ENCODE measurements around the gene RHBDL1.

DNA sequence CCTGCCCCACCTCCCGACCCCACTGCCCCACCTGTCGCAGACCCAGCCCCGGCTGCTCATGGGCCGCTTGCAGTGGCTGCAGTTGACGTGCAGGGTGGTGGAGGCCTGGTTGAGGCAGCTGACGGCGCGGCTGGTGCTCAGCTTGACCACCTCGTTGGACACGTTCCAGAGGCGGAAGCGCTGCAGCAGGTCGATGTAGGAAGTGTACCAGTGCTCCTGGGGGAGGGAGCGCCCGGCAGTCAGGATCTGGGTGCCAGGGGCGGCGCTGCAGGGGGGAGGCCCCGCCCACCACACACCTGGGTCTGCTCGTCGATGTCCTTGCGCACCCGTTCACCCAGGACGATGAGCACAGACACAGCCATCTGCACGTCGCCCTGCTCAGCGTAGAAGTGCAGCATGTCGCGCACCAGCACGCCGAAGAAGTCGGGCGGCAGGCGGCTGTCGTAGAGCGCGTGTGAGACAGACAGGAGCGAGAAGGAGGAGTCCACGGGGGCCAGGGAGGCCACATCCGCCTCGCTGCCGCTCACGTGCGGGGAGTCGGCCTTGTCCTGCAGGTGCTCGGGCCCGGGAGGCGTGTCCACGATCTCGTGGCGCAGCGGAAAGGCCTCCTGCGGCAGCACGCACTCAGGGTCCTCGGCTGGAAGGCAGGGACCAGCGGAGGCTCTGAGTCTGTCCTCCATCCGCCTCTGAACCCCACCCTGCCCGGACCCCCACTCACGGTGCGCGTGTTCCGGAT lies 9.7 kb downstream of the RHBDL1 start:
- TF ChIP-seq, protein P1, sequence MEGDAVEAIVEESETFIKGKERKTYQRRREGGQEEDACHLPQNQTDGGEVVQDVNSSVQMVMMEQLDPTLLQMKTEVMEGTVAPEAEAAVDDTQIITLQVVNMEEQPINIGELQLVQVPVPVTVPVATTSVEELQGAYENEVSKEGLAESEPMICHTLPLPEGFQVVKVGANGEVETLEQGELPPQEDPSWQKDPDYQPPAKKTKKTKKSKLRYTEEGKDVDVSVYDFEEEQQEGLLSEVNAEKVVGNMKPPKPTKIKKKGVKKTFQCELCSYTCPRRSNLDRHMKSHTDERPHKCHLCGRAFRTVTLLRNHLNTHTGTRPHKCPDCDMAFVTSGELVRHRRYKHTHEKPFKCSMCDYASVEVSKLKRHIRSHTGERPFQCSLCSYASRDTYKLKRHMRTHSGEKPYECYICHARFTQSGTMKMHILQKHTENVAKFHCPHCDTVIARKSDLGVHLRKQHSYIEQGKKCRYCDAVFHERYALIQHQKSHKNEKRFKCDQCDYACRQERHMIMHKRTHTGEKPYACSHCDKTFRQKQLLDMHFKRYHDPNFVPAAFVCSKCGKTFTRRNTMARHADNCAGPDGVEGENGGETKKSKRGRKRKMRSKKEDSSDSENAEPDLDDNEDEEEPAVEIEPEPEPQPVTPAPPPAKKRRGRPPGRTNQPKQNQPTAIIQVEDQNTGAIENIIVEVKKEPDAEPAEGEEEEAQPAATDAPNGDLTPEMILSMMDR (IDR thresholded peaks at IDR 0.05; ENCODE audit: borderline replicate concordance, extremely low read depth, low read length, poor library complexity, severe bottlenecking), result no peak
- no peak for TF ChIP-seq EZH2 (IDR thresholded peaks at IDR 0.05; ENCODE audit: borderline replicate concordance, low read depth, low read length, severe bottlenecking)
